ENCODE data around the gene MXRA5.

- TF ChIP-seq EP300 (IDR thresholded peaks at IDR 0.05; ENCODE audit: borderline replicate concordance in 1 of 2, control insufficient read depth in 1 of 2, low read depth in 2 of 2, low read length in 2 of 2), result no peak
- no peak for TF ChIP-seq CTCF (IDR thresholded peaks at IDR 0.05 in 2 of 3, conservative IDR thresholded peaks at IDR 0.05 in 1 of 3; ENCODE audit: control insufficient read depth in 2 of 3, extremely low read depth in 1 of 3, insufficient read depth in 1 of 3, low read depth in 3 of 3, low read length in 3 of 3)
- TF ChIP-seq RFX5 (IDR thresholded peaks at IDR 0.05; ENCODE audit: low read depth, low read length), result no peak
- no peak for TF ChIP-seq SIX5 (IDR thresholded peaks at IDR 0.05; ENCODE audit: low read depth, low read length, severe bottlenecking)
- TF ChIP-seq SP1 (IDR thresholded peaks at IDR 0.05; ENCODE audit: low read depth, low read length), result no peak
- TF ChIP-seq CHD2 (IDR thresholded peaks at IDR 0.05; ENCODE audit: borderline replicate concordance, low read depth, low read length), result no peak
Measured at GRCh38 chrX:3320471-3321046, 25.9 kb downstream of the MXRA5 start.
